GM10847 (cell line): ENCODE results near the gene CD83.

Experiments used
- POLR2A ChIP-seq: IDR thresholded peaks from 2 replicates; pipeline ENCODE4 v1.6.1; 2011; ENCODE audit not compliant: insufficient read length; ENCODE audit errors: extremely low read depth

CD83 gene

GRCh38 chr6:14130435-14131075, 13.0 kb downstream of the CD83 start:
- TF ChIP-seq POLR2A, result no peak

GRCh38 chr6:14131579-14131978, 14.0 kb downstream of the CD83 start:
- no peak for TF ChIP-seq POLR2A

GRCh38 chr6:14132244-14132920, 14.8 kb downstream of the CD83 start:
- no peak for TF ChIP-seq POLR2A

- TF ChIP-seq POLR2A, result no peak
Measured at GRCh38 chr6:14132921-14133275, 15.3 kb downstream of the CD83 start.

- no peak for TF ChIP-seq POLR2A
Measured at GRCh38 chr6:14134211-14134910, 16.8 kb downstream of the CD83 start.

GRCh38 chr6:14135893-14136539, 18.4 kb downstream of the CD83 start:
- TF ChIP-seq POLR2A, result no peak

GRCh38 chr6:14138701-14139215, 21.2 kb downstream of the CD83 start:
- no peak for TF ChIP-seq POLR2A

- no peak for TF ChIP-seq POLR2A
Measured at GRCh38 chr6:14141351-14142062, 23.9 kb downstream of the CD83 start.

- no peak for TF ChIP-seq POLR2A
Measured at GRCh38 chr6:14142063-14142450, 24.5 kb downstream of the CD83 start.

- no peak for TF ChIP-seq POLR2A
Measured at GRCh38 chr6:14142511-14143223, 25.1 kb downstream of the CD83 start.

- no peak for TF ChIP-seq POLR2A
Measured at GRCh38 chr6:14143305-14143704, 25.7 kb downstream of the CD83 start.

GRCh38 chr6:14144678-14145113, 27.1 kb downstream of the CD83 start:
- TF ChIP-seq POLR2A, result no peak

GRCh38 chr6:14146506-14147096, 29.0 kb downstream of the CD83 start:
- no peak for TF ChIP-seq POLR2A

- no peak for TF ChIP-seq POLR2A
Measured at GRCh38 chr6:14147891-14148290, 30.3 kb downstream of the CD83 start.

GRCh38 chr6:14148471-14148870, 30.9 kb downstream of the CD83 start:
- TF ChIP-seq POLR2A, result no peak
